Psoas muscle (tissue), 8 donors: ENCODE data around the gene LIMA1. TPM values are rescaled to one million over a fixed set of nuclear protein-coding genes. Genes with fewer than 3 reads are reported as not detected.
"Not testable (repeated sequence)": the region's sequence is repeated elsewhere in the genome, so short reads cannot be mapped to it uniquely, and the experiment has no call there.

Experiments
- ATAC-seq, 4 donors: fragments of 200-7000 bp; cut with Tn5 transposase; one replicate each; pipeline ENCODE4 v1.9.1; 2020; ENCODE audit warnings: moderate library complexity in 3 of 4, mild to moderate bottlenecking in 2 of 4
- DNase-seq, 2 donors: peaks; one replicate each; pipeline ENCODE4 v3.0.0-alpha.2; 2020
- H3K27ac ChIP-seq: fragments of 200-600 bp; one replicate; pipeline ENCODE4 v1.8.0; 2022
- H3K27me3 ChIP-seq, 3 donors: fragments of 200-600 bp in 1 of 3; one replicate each; pipeline versions ENCODE4 v1.6.1 to v1.8.0; 2013 to 2022; ENCODE audit warnings: low read length in 2 of 3, mild to moderate bottlenecking in 2 of 3, moderate library complexity in 1 of 3; ENCODE audit not compliant: insufficient read depth in 3 of 3
- H3K36me3 ChIP-seq, 2 donors: fragments of 200-600 bp in 1 of 2; one replicate each; pipeline versions ENCODE4 v1.6.1 to v1.8.0; 2013 to 2022; ENCODE audit warnings: low read depth in 1 of 2, mild to moderate bottlenecking in 1 of 2, moderate library complexity in 1 of 2; ENCODE audit not compliant: insufficient read depth in 1 of 2
- H3K4me1 ChIP-seq: fragments of 200-600 bp; one replicate; pipeline ENCODE4 v1.8.0; 2022
- H3K4me3 ChIP-seq: fragments of 200-600 bp; one replicate; pipeline ENCODE4 v1.8.0; 2022; ENCODE audit warnings: mild to moderate bottlenecking
- H3K9me3 ChIP-seq: fragments of 200-600 bp; one replicate; pipeline ENCODE4 v1.8.0; 2022
- CTCF ChIP-seq: fragments of 200-600 bp; IDR thresholded peaks from one replicate; pipeline ENCODE4 v1.8.0; 2022; ENCODE audit warnings: antibody characterized with exemption
- WGBS, 3 donors: extraction: QIAGEN DNeasy Blood & Tissue Kit; methylation state at CpG; one replicate each; pipeline versions ENCODE4 v1.1.6 to v1.1.7; 2013; 5-methylcytosine and 5-hydroxymethylcytosine counted together
- intact Hi-C, 2 donors: fragments of 100-400 bp; cut with DNase I; formaldehyde crosslinking; loops; one replicate each; pipeline versions ENCODE4 v1.11.0 to v1.14.2; 2022
- polyA plus RNA-seq, 3 donors: library from polyadenylated mRNA; stranded (reverse); fragments of 200-250 nt; gene quantifications; one replicate each; pipeline ENCODE4 v1.2.3, GENCODE V29; 2013
- total RNA-seq, 4 donors: library from RNA; stranded (reverse); fragmentation: NEBNext Ultra II Directional in 2 of 4; extraction: Animal tissue kit (Norgen Biotek cat#: 25700) in 2 of 4; gene quantifications; one replicate each; pipeline versions ENCODE4 v1.2.1 to v1.2.4, GENCODE V29; 2021 to 2023
- donor health status: healthy with polysubstance abuse.
- donor health status: DM: no; HTN: no; CAD: no; lungs with moderate emphysema.
- donor health status: Bipolar disorder and iron deficiency.
- donor health status: healthy.
- donor health status: DM: yes; HTN: yes; CAD: no.
- donor health status: DM: no; HTN: no; CAD: no.
- donor health status: DM: no; HTN: no; CAD: no.
- donor health status: DM: yes; HTN: yes; CAD: no.

LIMA1 gene
- total and polyA plus RNA-seq, 7 donors = 5.6 to 25.3 (median 9.0) TPM

GRCh38 chr12:50222275-50222783 lies 61.0 kb downstream of the LIMA1 start:
- Histone ChIP-seq H3K4me3 (peak overlapping the region; percentile 61), H3K4me1 (peaks cover 34% of the 10 kb centered on the region), H3K27ac (peak overlapping the region; percentile 76), H3K27me3 (no peaks in the 10 kb centered on the region), H3K36me3 (peaks cover 0 to 3% of the 10 kb centered on the region in 2 donors), H3K9me3 (no peaks in the 10 kb centered on the region)
- DNase-seq = peak in 1 of 2 donors; percentile 35
- ATAC-seq = peak; percentile 66 to 82 (median 68)
- intact Hi-C loops = no loop called here
- peak; percentile 36 for TF ChIP-seq CTCF
- 16 to 33% (median 19%) methylated on average over 5 of the region's 5 CpGs for WGBS, 3 donors

- Histone ChIP-seq H3K36me3 (peaks cover 0 to 12% of the 10 kb centered on the region in 2 donors), H3K4me3 (peak overlapping the region; percentile 61), H3K27ac (peak overlapping the region; percentile 76), H3K4me1 (peaks cover 34% of the 10 kb centered on the region), H3K9me3 (no peaks in the 10 kb centered on the region), H3K27me3 (no peaks in the 10 kb centered on the region)
- intact Hi-C loops = no loop called here
- 13 to 24% (median 14%) methylated on average over 9 of the region's 9 CpGs for WGBS, 3 donors
- DNase-seq (no peak), ATAC-seq (peak; percentile 37 to 70 (median 49))
- TF ChIP-seq CTCF = no peak
These were observed 61.9 kb downstream of the LIMA1 start for GRCh38 chr12:50221228-50222008.

- Histone ChIP-seq H3K4me3 (peak overlapping the region; percentile 61), H3K4me1 (peaks cover 34% of the 10 kb centered on the region), H3K27me3 (no peaks in the 10 kb centered on the region), H3K27ac (peak overlapping the region; percentile 76), H3K36me3 (peaks cover 0 to 13% of the 10 kb centered on the region in 2 donors), H3K9me3 (no peaks in the 10 kb centered on the region)
- ATAC-seq (peak in 2 of 4 donors; percentile 31 to 34), DNase-seq (no peak)
- no peak for TF ChIP-seq CTCF
- intact Hi-C loops = no loop called here
- WGBS, 3 donors = 14 to 33% (median 18%) methylated on average over 4 of the region's 4 CpGs
These were observed 62.8 kb downstream of the LIMA1 start for GRCh38 chr12:50220363-50220995.

GRCh38 chr12:50219544-50219943 lies 63.8 kb downstream of the LIMA1 start:
- no peak for TF ChIP-seq CTCF
- Histone ChIP-seq H3K27ac (peak overlapping the region; percentile 76), H3K4me3 (peak overlapping the region; percentile 61), H3K36me3 (peaks cover 0 to 13% of the 10 kb centered on the region in 2 donors), H3K27me3 (no peaks in the 10 kb centered on the region), H3K4me1 (peaks cover 32% of the 10 kb centered on the region), H3K9me3 (no peaks in the 10 kb centered on the region)
- DNase-seq (no peak), ATAC-seq (no peak)
- intact Hi-C loops = loop anchor here in 1 of 2 donors (5.0 kb wide), 1 partner anchor 63 kb away; the partner anchor contains the start of gene LIMA1
- WGBS, 3 donors = 94 to 98% (median 95%) methylated on average over 2 of the region's 2 CpGs

- not testable (repeated sequence) for H3K9me3 ChIP-seq, ATAC-seq, H3K27ac ChIP-seq, H3K27me3 ChIP-seq, DNase-seq
- intact Hi-C loops = loop anchor here in 1 of 2 donors (5.0 kb wide), 1 partner anchor 63 kb away; the partner anchor contains the start of gene LIMA1
- H3K4me1 ChIP-seq = peaks cover 27% of the 10 kb centered on the region
- whole genome bisulfite sequencing, 3 donors = 97 to 99% (median 98%) methylated on average over 6 of the region's 6 CpGs
- peaks cover 0 to 13% of the 10 kb centered on the region in 2 donors for H3K36me3 ChIP-seq
- peak overlapping the region; percentile 61 for H3K4me3 ChIP-seq
These were observed 64.3 kb downstream of the LIMA1 start for GRCh38 chr12:50219001-50219400.
